COLO668 (cell line): ENCODE measurements around the gene TMC5.
"Not testable (repeated sequence)": the region's sequence is repeated elsewhere in the genome, so short reads cannot be mapped to it uniquely, and the experiment has no call there.

Source experiments
- DNase-seq: peaks from one replicate; lab custom pipeline; 2025; ENCODE audit not compliant: unreplicated experiment; lab: John Stamatoyannopoulos, UW

Gene TMC5

GRCh38 chr16:19406891-19407491, 10.7 kb upstream of the TMC5 start:
- DNase-seq, result no peak

- peak; percentile 77 for DNase-seq
These were observed 7.1 kb upstream of the TMC5 start for GRCh38 chr16:19410435-19411171.

DNA sequence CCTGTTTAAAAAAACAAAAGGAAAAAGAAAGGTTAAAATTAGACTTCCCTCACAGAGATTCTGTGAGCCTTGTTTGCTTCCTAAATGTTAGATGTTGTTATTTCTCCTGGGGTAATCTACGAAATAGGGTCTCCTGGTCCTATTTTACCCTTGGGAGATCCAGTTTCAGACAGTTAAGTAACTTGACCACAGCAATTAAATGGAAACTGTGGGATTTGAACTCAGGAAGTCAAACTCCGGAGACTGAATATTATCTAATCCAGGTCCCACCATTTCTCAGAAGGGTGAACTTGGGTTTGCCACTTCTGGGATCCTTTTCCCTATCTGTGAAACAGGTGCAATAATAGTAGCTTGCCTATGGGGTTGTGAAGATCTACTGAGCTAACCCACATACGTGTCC, 6.4 kb upstream of the TMC5 start:
- DNase-seq, result no peak

- not testable (repeated sequence) for DNase-seq
These were observed 5.6 kb upstream of the TMC5 start for GRCh38 chr16:19412055-19412454.

DNA sequence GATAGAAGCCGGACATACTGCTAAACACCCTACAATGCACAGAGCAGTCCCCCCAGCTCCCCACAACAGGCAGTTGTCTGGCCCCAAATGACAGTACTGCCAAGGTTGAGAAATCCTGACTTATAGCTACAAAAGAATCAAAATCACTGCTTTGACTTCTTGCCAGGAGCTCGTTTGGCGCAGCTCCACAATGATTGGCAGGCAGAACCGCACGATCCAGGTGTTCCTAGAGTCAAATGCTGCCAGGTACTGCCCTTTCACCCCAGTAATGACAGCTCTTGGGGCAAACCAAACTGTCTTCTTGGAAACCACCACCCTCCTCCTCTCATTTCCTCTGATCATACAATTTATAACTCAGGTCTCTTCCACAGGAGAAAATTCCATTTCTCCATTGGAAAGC, 2.2 kb upstream of the TMC5 start:
- no peak for DNase-seq

DNA sequence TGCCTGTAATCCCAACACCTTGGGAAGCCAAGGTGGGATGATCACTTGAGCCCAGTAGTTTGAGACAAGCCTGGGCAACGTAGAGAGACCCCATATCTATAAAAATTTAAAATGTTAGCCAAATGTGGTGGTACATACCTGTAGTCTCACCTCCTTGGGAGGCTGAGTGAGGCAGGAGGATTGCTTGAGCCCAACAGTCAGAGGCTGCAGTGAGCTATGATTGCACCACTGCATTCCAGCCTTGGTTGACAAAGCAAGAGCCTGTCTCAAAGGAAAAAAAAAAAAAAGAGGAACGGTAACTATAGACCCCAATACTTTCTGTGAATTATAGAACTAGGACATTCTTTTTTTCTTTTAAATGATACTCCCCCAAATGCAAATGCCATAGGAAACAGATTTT, 1.8 kb upstream of the TMC5 start:
- DNase-seq, result no peak

DNA sequence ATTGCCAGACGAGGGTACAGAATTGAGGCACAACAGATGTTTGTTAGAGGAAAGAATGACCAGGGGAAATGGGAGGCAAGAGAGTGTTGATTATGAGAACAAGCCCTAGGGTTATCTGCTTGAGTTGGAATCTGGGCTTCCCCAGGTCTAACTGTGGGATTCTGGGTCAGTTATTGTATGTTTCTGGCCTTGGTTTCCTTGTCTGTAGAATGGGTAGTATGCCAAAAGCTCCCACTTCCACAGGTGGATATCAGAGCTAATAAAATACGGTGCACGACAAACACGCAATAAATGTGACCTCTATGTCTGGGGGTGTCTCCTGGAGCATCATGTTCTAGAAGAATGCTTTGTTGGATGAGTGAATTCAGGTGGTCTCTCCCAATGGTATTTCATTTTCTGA, 517 bp downstream of the TMC5 start:
- no peak for DNase-seq

DNA sequence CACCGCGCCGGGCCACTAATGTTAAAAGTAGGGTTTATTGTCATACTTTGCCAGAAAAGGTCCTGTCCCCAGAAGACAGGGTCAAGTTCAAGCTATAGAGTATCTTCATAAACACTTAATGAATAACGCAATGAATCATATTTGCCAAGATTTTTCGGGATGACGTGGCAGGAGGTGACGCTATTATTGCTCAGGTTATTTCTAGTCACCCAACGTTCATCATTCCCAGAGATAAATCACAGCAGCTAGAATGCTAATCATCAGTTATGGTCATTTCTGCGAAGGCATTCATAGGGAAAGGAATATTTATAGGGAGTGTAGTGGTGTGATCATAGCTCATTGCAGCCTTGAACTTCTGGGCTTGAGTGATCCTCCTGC, 2.0 kb downstream of the TMC5 start:
- DNase-seq, result no peak

- no peak for DNase-seq
These were observed 6.8 kb downstream of the TMC5 start for GRCh38 chr16:19424478-19424877.

DNA sequence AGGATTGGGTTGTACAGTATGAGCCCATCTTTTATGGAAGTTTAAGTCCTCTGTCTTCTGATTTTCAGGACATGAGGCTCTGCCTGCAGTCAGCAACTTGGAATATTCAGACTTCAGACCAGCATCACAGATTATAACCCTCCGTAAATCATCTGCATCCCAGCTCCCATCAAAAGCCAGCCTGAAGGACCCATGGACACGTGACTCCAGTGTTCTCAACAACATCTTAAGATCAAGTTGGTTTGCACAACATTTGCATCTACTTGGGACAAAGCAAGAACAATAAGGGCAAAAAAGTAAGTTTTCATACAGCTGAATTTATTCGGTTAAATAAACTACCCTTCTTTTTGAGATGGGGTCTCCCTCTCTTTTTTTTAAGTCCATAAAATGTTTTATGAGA, 12.7 kb downstream of the TMC5 start:
- DNase-seq, result no peak

GRCh38 chr16:19431636-19432340, 14.1 kb downstream of the TMC5 start:
- peak; percentile 11 for DNase-seq

GRCh38 chr16:19432429-19432828, 14.7 kb downstream of the TMC5 start:
- DNase-seq, result peak; percentile 73

GRCh38 chr16:19434584-19434983, 16.9 kb downstream of the TMC5 start:
- DNase-seq, result no peak

DNA sequence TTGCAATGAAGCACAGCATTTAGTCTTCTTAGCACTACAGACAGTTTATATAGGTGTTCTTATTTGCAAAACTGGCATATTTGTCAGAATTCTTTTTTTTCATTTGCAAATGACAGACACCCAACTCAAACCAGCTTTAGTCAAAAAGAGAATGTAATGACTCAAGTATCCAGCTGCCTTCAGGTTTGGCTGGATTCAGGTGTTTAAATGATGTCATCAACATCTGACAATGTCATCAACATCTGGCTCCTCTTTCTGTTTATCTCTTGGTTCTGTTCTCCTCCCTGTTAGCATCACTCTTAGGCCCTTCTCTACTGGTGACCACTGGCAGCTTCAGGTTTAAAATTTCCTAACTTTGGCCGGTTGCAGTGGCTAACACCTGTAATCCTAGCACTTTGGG, 18.9 kb downstream of the TMC5 start:
- DNase-seq, result no peak

DNA sequence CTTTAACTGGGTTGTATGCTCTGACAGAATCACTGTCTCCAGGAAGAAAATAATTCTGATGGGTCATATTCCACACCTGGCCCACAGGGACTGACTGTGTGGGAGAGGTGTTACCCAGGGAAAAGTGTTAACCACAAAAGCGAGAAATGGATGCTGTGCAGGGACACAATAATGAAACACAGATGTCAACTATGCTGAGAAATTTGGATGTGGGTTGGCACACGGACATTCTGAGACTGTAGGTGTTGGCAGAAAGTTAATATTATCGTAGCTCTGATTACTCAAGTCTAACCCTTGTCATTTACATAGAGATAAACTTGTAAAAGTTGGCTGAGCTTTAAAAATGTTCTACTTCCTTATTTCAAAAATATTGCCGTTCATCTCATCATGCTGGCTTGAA, 19.6 kb downstream of the TMC5 start:
- DNase-seq, result no peak

GRCh38 chr16:19438739-19439138, 21.1 kb downstream of the TMC5 start:
- no peak for DNase-seq

- DNase-seq, result no peak
These were observed 21.8 kb downstream of the TMC5 start for GRCh38 chr16:19439483-19439882.

GRCh38 chr16:19443659-19444058, 26.0 kb downstream of the TMC5 start:
- no peak for DNase-seq

GRCh38 chr16:19446300-19446846, 28.7 kb downstream of the TMC5 start:
- DNase-seq, result no peak

- DNase-seq, result no peak
These were observed 29.2 kb downstream of the TMC5 start for GRCh38 chr16:19446886-19447285.

DNA sequence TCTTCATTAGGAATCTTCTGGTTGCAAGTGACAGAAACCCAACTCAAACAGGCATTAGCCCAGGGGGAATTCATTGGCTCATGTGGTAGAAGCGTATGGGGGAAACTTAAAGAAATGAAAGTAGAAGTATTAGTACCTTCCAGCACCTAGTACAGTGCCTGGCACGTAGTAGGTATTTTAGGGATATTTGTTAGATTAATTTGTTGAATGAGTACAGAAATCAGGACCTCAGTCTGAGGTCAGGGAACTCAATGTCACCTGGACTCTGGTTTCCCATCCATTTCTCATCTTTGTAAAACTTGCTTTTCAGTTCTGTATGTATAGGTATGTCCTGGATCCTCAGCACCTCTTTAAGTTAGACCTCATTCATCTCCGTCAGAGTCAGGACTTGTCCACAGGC, 32.5 kb downstream of the TMC5 start:
- no peak for DNase-seq

DNA sequence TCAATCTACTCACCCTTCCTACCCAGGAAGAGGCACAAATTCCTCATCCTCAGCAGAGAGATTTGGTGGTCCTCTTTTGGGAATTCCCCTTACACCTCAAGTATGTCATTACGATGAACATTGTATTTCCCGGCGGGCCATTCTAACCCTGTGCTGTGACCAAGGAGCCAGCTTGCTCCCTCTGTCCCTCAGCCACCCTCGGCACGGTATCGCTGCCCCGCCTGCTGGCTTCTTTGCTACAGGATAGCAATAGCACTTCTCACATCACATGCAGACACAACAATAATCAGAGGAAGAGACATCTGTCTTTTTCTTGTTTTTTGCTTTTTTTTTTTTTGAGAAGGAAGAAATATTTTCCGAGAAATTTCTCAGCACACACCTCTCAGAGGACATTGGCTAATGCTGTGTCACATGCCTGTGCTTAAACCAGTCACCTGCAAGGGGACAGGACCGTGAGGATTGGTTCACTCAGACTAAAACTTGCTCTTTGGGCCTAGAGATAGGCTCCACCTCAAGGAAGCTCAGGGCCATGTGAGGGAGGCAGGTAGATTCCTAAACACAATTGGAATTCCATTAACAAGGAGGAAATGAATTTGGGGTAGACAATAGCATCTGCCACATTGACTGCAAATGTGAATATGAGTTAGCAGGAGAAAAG, 41.2 kb downstream of the TMC5 start:
- no peak for DNase-seq
